Measurements from ENCODE around the gene NUDT4.
A peak's percentile ranks its signal among the peaks of the same experiment; 100 is the strongest.
"Not testable (repeated sequence)": the region's sequence is repeated elsewhere in the genome, so short reads cannot be mapped to it uniquely, and the experiment has no call there.

The NUDT4 gene

GRCh38 chr12:93402333-93403311 is 24.9 kb downstream of the NUDT4 start:
- DNase-seq (ENCODE audit: low spot score): no peak

- DNase-seq (ENCODE audit: low spot score): no peak
These were observed 26.5 kb downstream of the NUDT4 start for GRCh38 chr12:93403988-93404803.

GRCh38 chr12:93404961-93405849 is 27.5 kb downstream of the NUDT4 start:
- no peak for DNase-seq (ENCODE audit: low spot score)

- no peak for DNase-seq (ENCODE audit: low spot score)
These were observed 29.6 kb downstream of the NUDT4 start for GRCh38 chr12:93407054-93407962.

- DNase-seq (ENCODE audit: low spot score): no peak
These were observed 30.2 kb downstream of the NUDT4 start for GRCh38 chr12:93407963-93408283.

GRCh38 chr12:93408813-93409212 is 31.1 kb downstream of the NUDT4 start:
- DNase-seq (ENCODE audit: low spot score): no peak

GRCh38 chr12:93409343-93410187 is 31.8 kb downstream of the NUDT4 start:
- not testable (repeated sequence) for DNase-seq (ENCODE audit: low spot score)

- not testable (repeated sequence) for DNase-seq (ENCODE audit: low spot score)
These were observed 33.3 kb downstream of the NUDT4 start for GRCh38 chr12:93411060-93411459.

GRCh38 chr12:93412396-93412795 is 34.7 kb downstream of the NUDT4 start:
- DNase-seq (ENCODE audit: low spot score): not testable (repeated sequence)

GRCh38 chr12:93413064-93413463 is 35.3 kb downstream of the NUDT4 start:
- no peak for DNase-seq (ENCODE audit: low spot score)

- DNase-seq (ENCODE audit: low spot score): no peak
These were observed 38.2 kb downstream of the NUDT4 start for GRCh38 chr12:93415723-93416464.

- no peak for DNase-seq (ENCODE audit: low spot score)
These were observed 40.3 kb downstream of the NUDT4 start for GRCh38 chr12:93417967-93418480.

- DNase-seq (ENCODE audit: low spot score): peak; percentile 75
These were observed 41.8 kb downstream of the NUDT4 start for GRCh38 chr12:93419388-93420034.

- DNase-seq (ENCODE audit: low spot score): no peak
These were observed 44.3 kb downstream of the NUDT4 start for GRCh38 chr12:93422050-93422449.

GRCh38 chr12:93425736-93426411 is 48.1 kb downstream of the NUDT4 start:
- DNase-seq (ENCODE audit: low spot score): no peak

- no peak for DNase-seq (ENCODE audit: low spot score)
These were observed 48.7 kb downstream of the NUDT4 start for GRCh38 chr12:93426412-93426805.

GRCh38 chr12:93427779-93428564 is 50.2 kb downstream of the NUDT4 start:
- DNase-seq (ENCODE audit: low spot score): no peak
